HEK293T (cell line): ENCODE measurements around the gene ALDH16A1.
A peak's percentile ranks its signal among the peaks of the same experiment; 100 is the strongest.

Source experiments
- CTCF ChIA-PET: fragments of 350-600 bp; formaldehyde crosslinking; extraction: SDS; loops from one replicate; lab custom pipeline; 2021; ENCODE audit warnings: antibody characterized with exemption, inconsistent platforms; lab: Yijun Ruan, JAX
- POLR2A ChIA-PET: fragments of 350-600 bp; formaldehyde crosslinking; extraction: SDS; loops from one replicate; lab custom pipeline; 2020; ENCODE audit warnings: antibody characterized with exemption, inconsistent platforms; lab: Yijun Ruan, JAX
- DNase-seq: peaks from one replicate; pipeline ENCODE4 v3.0.0; 2012; ENCODE audit warnings: mixed read lengths; ENCODE audit errors: extremely low spot score
- ARNT ChIP-seq: fragments of 450-650 bp; IDR thresholded peaks from 2 replicates; pipeline ENCODE4 v1.6.1; 2017; ENCODE audit warnings: mild to moderate bottlenecking
- BHLHE40 ChIP-seq: fragments of 450-650 bp; IDR thresholded peaks from 2 replicates; pipeline ENCODE4 v1.6.1; 2016; ENCODE audit warnings: mild to moderate bottlenecking, moderate library complexity, borderline replicate concordance
- CTBP1 ChIP-seq: fragments of 450-650 bp; IDR thresholded peaks from 2 replicates; pipeline ENCODE4 v1.6.1; 2016; ENCODE audit warnings: borderline replicate concordance
- ELF4 ChIP-seq: fragments of 450-650 bp; IDR thresholded peaks from 2 replicates; pipeline ENCODE4 v1.6.1; 2017; ENCODE audit warnings: antibody characterized with exemption
- FOXA1 ChIP-seq: fragments of 450-650 bp; IDR thresholded peaks from 2 replicates; pipeline ENCODE4 v1.6.1; 2016; ENCODE audit warnings: mild to moderate bottlenecking
- FOXK2 ChIP-seq: fragments of 450-650 bp; IDR thresholded peaks from 2 replicates; pipeline ENCODE4 v1.6.1; 2016; ENCODE audit warnings: mild to moderate bottlenecking
- FOXM1 ChIP-seq: fragments of 450-650 bp; IDR thresholded peaks from 2 replicates; pipeline ENCODE4 v1.6.1; 2017; ENCODE audit warnings: mild to moderate bottlenecking, borderline replicate concordance
- HDGF ChIP-seq: fragments of 450-650 bp; IDR thresholded peaks from 2 replicates; pipeline ENCODE4 v1.6.1; 2017; ENCODE audit warnings: antibody characterized with exemption, borderline replicate concordance
- L3MBTL2 ChIP-seq: fragments of 450-650 bp; conservative IDR thresholded peaks from 2 replicates; pipeline ENCODE4 v1.6.1; 2016; ENCODE audit warnings: mild to moderate bottlenecking
- LEF1 ChIP-seq: fragments of 450-650 bp; IDR thresholded peaks from 2 replicates; pipeline ENCODE4 v1.6.1; 2017; ENCODE audit warnings: mild to moderate bottlenecking, borderline replicate concordance
- NFRKB ChIP-seq: fragments of 450-650 bp; IDR thresholded peaks from 2 replicates; pipeline ENCODE4 v1.6.1; 2016; ENCODE audit warnings: mild to moderate bottlenecking, moderate library complexity
- SP1 ChIP-seq: fragments of 450-650 bp; IDR thresholded peaks from 2 replicates; pipeline ENCODE4 v1.6.1; 2017
- SUZ12 ChIP-seq: fragments of 450-650 bp; IDR thresholded peaks from 2 replicates; pipeline ENCODE4 v1.6.1; 2016; ENCODE audit warnings: mild to moderate bottlenecking
- TARDBP ChIP-seq: fragments of 450-650 bp; IDR thresholded peaks from 2 replicates; pipeline ENCODE4 v1.6.1; 2016
- ZNF384 ChIP-seq: fragments of 450-650 bp; IDR thresholded peaks from 2 replicates; pipeline ENCODE4 v1.6.1; 2016
- TF ChIP-seq, protein P1 (sequence below): fragments of 450-650 bp; IDR thresholded peaks from 2 replicates; pipeline ENCODE4 v1.6.1; 2016

Gene ALDH16A1

DNA sequence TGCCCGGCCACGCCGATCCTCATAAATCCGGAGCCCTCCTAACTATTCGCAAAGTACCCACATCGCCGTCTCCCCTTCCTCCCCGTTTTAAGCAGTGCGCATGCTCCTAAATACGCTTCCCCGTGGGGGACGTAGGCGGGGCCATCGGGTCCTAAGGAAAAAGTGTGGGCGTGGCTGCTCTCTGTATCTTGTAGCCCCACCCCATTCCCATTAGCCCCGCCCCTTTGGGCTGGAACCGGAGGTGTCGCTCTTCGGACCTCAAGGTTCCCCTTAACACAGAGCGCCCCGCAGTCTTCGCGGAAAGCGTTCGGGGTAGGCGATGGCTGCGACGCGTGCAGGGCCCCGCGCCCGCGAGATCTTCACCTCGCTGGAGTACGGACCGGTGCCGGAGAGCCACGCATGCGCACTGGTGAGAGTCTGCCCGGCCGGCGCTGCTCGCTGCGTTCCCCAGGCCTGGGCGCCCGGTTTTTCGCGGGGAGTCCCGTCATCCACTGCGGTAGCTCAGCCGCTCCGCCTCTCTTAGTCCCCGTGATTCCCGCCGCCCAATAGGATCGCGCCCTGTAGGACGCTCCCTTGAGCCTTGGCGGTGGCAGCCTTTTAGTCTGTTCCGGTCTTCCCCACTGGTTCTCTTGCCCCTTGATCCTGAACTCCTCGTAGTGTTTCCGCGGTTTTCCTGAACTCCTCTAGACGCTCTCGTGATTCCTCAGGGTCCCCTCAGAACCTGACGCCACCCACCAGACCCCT lies at the start of gene ALDH16A1:
ALDH16A1 (plus strand) TSS at position 213 of the 744 bp plus-strand sequence; CDS start at position 320, 107 bp downstream.
- DNase-seq = peak; percentile 96
- peak; percentile 87 for TF ChIP-seq L3MBTL2
- no peak for TF ChIP-seq ZNF384
- TF ChIP-seq, protein P1, sequence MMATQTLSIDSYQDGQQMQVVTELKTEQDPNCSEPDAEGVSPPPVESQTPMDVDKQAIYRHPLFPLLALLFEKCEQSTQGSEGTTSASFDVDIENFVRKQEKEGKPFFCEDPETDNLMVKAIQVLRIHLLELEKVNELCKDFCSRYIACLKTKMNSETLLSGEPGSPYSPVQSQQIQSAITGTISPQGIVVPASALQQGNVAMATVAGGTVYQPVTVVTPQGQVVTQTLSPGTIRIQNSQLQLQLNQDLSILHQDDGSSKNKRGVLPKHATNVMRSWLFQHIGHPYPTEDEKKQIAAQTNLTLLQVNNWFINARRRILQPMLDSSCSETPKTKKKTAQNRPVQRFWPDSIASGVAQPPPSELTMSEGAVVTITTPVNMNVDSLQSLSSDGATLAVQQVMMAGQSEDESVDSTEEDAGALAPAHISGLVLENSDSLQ = no peak
- TF ChIP-seq BHLHE40 = no peak
- TF ChIP-seq SP1 = no peak
- ChIA-PET CTCF (interaction anchor here (1.1 to 2.3 kb wide), 4 partner anchors 8 to 23 kb away, joined by 3 to 6 read pairs (median 5); partner anchors contain the start of gene FLT3LG), POLR2A (interaction anchor here (0.6 to 4.7 kb wide), 30 partner anchors 8 to 397 kb away, joined by 3 to 41 read pairs (median 5); partner anchors contain the start of genes FLT3LG, GFY, RPS11 and SLC17A7)

- ChIA-PET CTCF (interaction anchor here (0.5 to 1.5 kb wide), 5 partner anchors 9 to 294 kb away, joined by 4 to 5 read pairs (median 4); partner anchors contain the start of gene GFY), POLR2A (interaction anchor here (1.0 to 1.7 kb wide), 11 partner anchors 10 to 75 kb away, joined by 3 to 13 read pairs (median 5); partner anchors contain the start of genes ALDH16A1, GFY, PIH1D1 and PTH2)
- DNase-seq = peak; percentile 69
- TF ChIP-seq NFRKB (no peak), CTBP1 (peak; percentile 77)
These were observed 49.4 kb upstream of the ALDH16A1 start for GRCh38 chr19:49403404-49404187.

- CTCF ChIA-PET = no interaction called here
- no peak for DNase-seq
- TF ChIP-seq SP1 = no peak
- TF ChIP-seq L3MBTL2 = no peak
- TF ChIP-seq, protein P1 = no peak
- no peak for TF ChIP-seq TARDBP
- TF ChIP-seq LEF1 = no peak
- TF ChIP-seq BHLHE40 = no peak
- TF ChIP-seq ELF4 = no peak
- no peak for TF ChIP-seq FOXK2
- no peak for TF ChIP-seq SUZ12
- TF ChIP-seq FOXA1 = no peak
- TF ChIP-seq ARNT = no peak
- TF ChIP-seq CTBP1 = no peak
- TF ChIP-seq NFRKB = no peak
- TF ChIP-seq ZNF384 = no peak
- TF ChIP-seq HDGF = no peak
- TF ChIP-seq FOXM1 = no peak
- POLR2A ChIA-PET = no interaction called here
These were observed 45.9 kb upstream of the ALDH16A1 start for GRCh38 chr19:49407079-49407478.

- no peak for DNase-seq
- ChIA-PET CTCF (no interaction called here), POLR2A (no interaction called here)
- TF ChIP-seq TARDBP = no peak
- TF ChIP-seq HDGF = no peak
- no peak for TF ChIP-seq SP1
- TF ChIP-seq L3MBTL2 = no peak
- TF ChIP-seq, protein P1 = no peak
- no peak for TF ChIP-seq FOXA1
- TF ChIP-seq ZNF384 = no peak
These were observed 45.5 kb upstream of the ALDH16A1 start for GRCh38 chr19:49407482-49408015.

- POLR2A ChIA-PET = interaction anchor here (1.3 kb wide), 1 partner anchor 43 kb away, joined by 5 read pairs; the partner anchor contains the start of gene PIH1D1
- CTCF ChIA-PET = interaction anchor here (0.6 to 1.0 kb wide), 3 partner anchors 10 to 35 kb away, joined by 3 to 7 read pairs (median 3); no protein-coding TSS in a partner anchor
- TF ChIP-seq L3MBTL2 = no peak
- no peak for TF ChIP-seq BHLHE40
- TF ChIP-seq, protein P1 = no peak
- TF ChIP-seq FOXK2 = no peak
- no peak for TF ChIP-seq FOXA1
- TF ChIP-seq HDGF = no peak
- TF ChIP-seq ELF4 = no peak
- TF ChIP-seq SUZ12 = no peak
- DNase-seq = no peak
These were observed 44.1 kb upstream of the ALDH16A1 start for GRCh38 chr19:49408816-49409440.
